Type B pancreatic cell (in vitro differentiated cells): ENCODE results near the gene MLIP. TPM values are rescaled to one million over a fixed set of nuclear protein-coding genes. Genes with fewer than 3 reads are reported as not detected.
"Not testable (repeated sequence)": the region's sequence is repeated elsewhere in the genome, so short reads cannot be mapped to it uniquely, and the experiment has no call there.

Experiments used
- DNase-seq: peaks from one replicate; pipeline ENCODE4 v3.0.0; 2021; ENCODE audit warnings: mixed read lengths; ENCODE audit not compliant: unreplicated experiment; ENCODE audit errors: extremely low spot score
- H3K27ac Mint-ChIP-seq: 2 replicates; pipeline ENCODE4 v1.8.0; 2021; ENCODE audit warnings: mild to moderate bottlenecking, mixed read lengths
- H3K27me3 Mint-ChIP-seq: 2 replicates; pipeline ENCODE4 v1.8.0; 2021; ENCODE audit warnings: mixed read lengths
- H3K36me3 Mint-ChIP-seq: 2 replicates; pipeline ENCODE4 v1.8.0; 2021; ENCODE audit warnings: mixed read lengths
- H3K4me1 Mint-ChIP-seq: one replicate; pipeline ENCODE4 v1.8.0; 2021; ENCODE audit warnings: mixed read lengths; ENCODE audit not compliant: unreplicated experiment
- H3K4me3 Mint-ChIP-seq: 2 replicates; pipeline ENCODE4 v1.8.0; 2021; ENCODE audit warnings: mild to moderate bottlenecking, mixed read lengths
- H3K9me3 Mint-ChIP-seq: 2 replicates; pipeline ENCODE4 v1.8.0; 2021; ENCODE audit warnings: mixed read lengths
- CTCF ChIP-seq: fragments of 200-600 bp; sonication (generic); conservative IDR thresholded peaks from 2 replicates; pipeline ENCODE4 v1.5.0; 2021; ENCODE audit warnings: antibody characterized with exemption, mild to moderate bottlenecking
- total RNA-seq: library from RNA; stranded (reverse); gene quantifications from 2 replicates; pipeline ENCODE4 v1.2.1, GENCODE V29; 2021; ENCODE audit warnings: low replicate concordance

MLIP gene
- total RNA-seq, 1 donor from 2014 or later: 0.43 TPM

GRCh38 chr6:54244430-54244829 lies 133.2 kb downstream of the MLIP start:
- Mint-ChIP-seq H3K9me3 (no peaks in the 10 kb centered on the region), H3K4me1 (no peaks in the 10 kb centered on the region), H3K27ac (no peak overlapping the region), H3K27me3 (no peaks in the 10 kb centered on the region), H3K4me3 (no peak overlapping the region), H3K36me3 (no peaks in the 10 kb centered on the region)
- DNase-seq: no peak
- peak; percentile 78 for TF ChIP-seq CTCF

GRCh38 chr6:54245265-54245664 lies 134.0 kb downstream of the MLIP start:
- H3K27ac Mint-ChIP-seq: no peak overlapping the region
- TF ChIP-seq CTCF: no peak
- no peak overlapping the region for H3K4me3 Mint-ChIP-seq
- H3K4me1 Mint-ChIP-seq: no peaks in the 10 kb centered on the region
- H3K36me3 Mint-ChIP-seq: no peaks in the 10 kb centered on the region
- no peak for DNase-seq
- no peaks in the 10 kb centered on the region for H3K9me3 Mint-ChIP-seq
- H3K27me3 Mint-ChIP-seq: no peaks in the 10 kb centered on the region

GRCh38 chr6:54248319-54248718 lies 137.1 kb downstream of the MLIP start:
- Mint-ChIP-seq H3K36me3 (no peaks in the 10 kb centered on the region), H3K27me3 (no peaks in the 10 kb centered on the region), H3K9me3 (peaks cover 5% of the 10 kb centered on the region), H3K4me3 (no peak overlapping the region), H3K27ac (no peak overlapping the region), H3K4me1 (no peaks in the 10 kb centered on the region)
- no peak for DNase-seq
- TF ChIP-seq CTCF: no peak

- H3K9me3 Mint-ChIP-seq: peaks cover 5% of the 10 kb centered on the region
- no peaks in the 10 kb centered on the region for H3K4me1 Mint-ChIP-seq
- H3K27ac Mint-ChIP-seq: no peak overlapping the region
- no peaks in the 10 kb centered on the region for H3K36me3 Mint-ChIP-seq
- DNase-seq: no peak
- H3K4me3 Mint-ChIP-seq: no peak overlapping the region
- no peak for TF ChIP-seq CTCF
- H3K27me3 Mint-ChIP-seq: no peaks in the 10 kb centered on the region
Observed at GRCh38 chr6:54248994-54249393, 137.8 kb downstream of the MLIP start.

GRCh38 chr6:54249812-54250211 lies 138.6 kb downstream of the MLIP start:
- H3K4me1 Mint-ChIP-seq, H3K4me3 Mint-ChIP-seq, H3K27ac Mint-ChIP-seq, H3K36me3 Mint-ChIP-seq, H3K27me3 Mint-ChIP-seq, H3K9me3 Mint-ChIP-seq, DNase-seq: not testable (repeated sequence)

GRCh38 chr6:54252496-54252895 lies 141.3 kb downstream of the MLIP start:
- Mint-ChIP-seq H3K9me3 (peaks cover 5% of the 10 kb centered on the region), H3K27ac (no peak overlapping the region), H3K27me3 (no peaks in the 10 kb centered on the region), H3K4me3 (no peak overlapping the region), H3K36me3 (no peaks in the 10 kb centered on the region), H3K4me1 (no peaks in the 10 kb centered on the region)
- no peak for TF ChIP-seq CTCF
- no peak for DNase-seq
